Osteocyte (in vitro differentiated cells): ENCODE results near the gene HTR5A. TPM values are rescaled to one million over a fixed set of nuclear protein-coding genes. Genes with fewer than 3 reads are reported as not detected.

Experiments
- DNase-seq: peaks from one replicate; pipeline ENCODE4 v3.0.0; 2021; ENCODE audit warnings: mixed read lengths; ENCODE audit not compliant: unreplicated experiment; ENCODE audit errors: extremely low spot score
- H3K27ac Mint-ChIP-seq: one replicate; pipeline ENCODE4 v1.8.0; 2021; ENCODE audit warnings: mild to moderate bottlenecking, mixed read lengths; ENCODE audit not compliant: unreplicated experiment
- H3K27me3 Mint-ChIP-seq: one replicate; pipeline ENCODE4 v1.8.0; 2021; ENCODE audit warnings: mixed read lengths; ENCODE audit not compliant: unreplicated experiment
- H3K36me3 Mint-ChIP-seq: one replicate; pipeline ENCODE4 v1.8.0; 2021; ENCODE audit warnings: mixed read lengths; ENCODE audit not compliant: unreplicated experiment
- H3K4me1 Mint-ChIP-seq: one replicate; pipeline ENCODE4 v1.8.0; 2021; ENCODE audit warnings: mixed read lengths; ENCODE audit not compliant: unreplicated experiment
- H3K4me3 Mint-ChIP-seq: one replicate; pipeline ENCODE4 v1.8.0; 2021; ENCODE audit warnings: mild to moderate bottlenecking, moderate library complexity, mixed read lengths; ENCODE audit not compliant: unreplicated experiment
- H3K9me3 Mint-ChIP-seq: one replicate; pipeline ENCODE4 v1.8.0; 2021; ENCODE audit warnings: mixed read lengths; ENCODE audit not compliant: unreplicated experiment
- CTCF ChIP-seq: fragments of 200-600 bp; sonication (generic); IDR thresholded peaks from 2 replicates; pipeline ENCODE4 v1.5.0; 2021; ENCODE audit warnings: antibody characterized with exemption, mild to moderate bottlenecking, moderate library complexity
- total RNA-seq: library from RNA; stranded (reverse); gene quantifications from 2 replicates; pipeline ENCODE4 v1.2.1, GENCODE V29; 2021

The HTR5A gene
- total RNA-seq, 1 donor from 2014 or later, result not detected

GRCh38 chr7:155130493-155130892, 60.4 kb downstream of the HTR5A start:
- no peaks in the 10 kb centered on the region for H3K36me3 Mint-ChIP-seq
- H3K9me3 Mint-ChIP-seq, result peaks cover 9% of the 10 kb centered on the region
- no peak overlapping the region for H3K4me3 Mint-ChIP-seq
- DNase-seq, result peak; percentile 75
- H3K27ac Mint-ChIP-seq, result no peak overlapping the region
- no peaks in the 10 kb centered on the region for H3K4me1 Mint-ChIP-seq
- no peak for TF ChIP-seq CTCF
- no peaks in the 10 kb centered on the region for H3K27me3 Mint-ChIP-seq

GRCh38 chr7:155131090-155131489, 61.0 kb downstream of the HTR5A start:
- no peak for TF ChIP-seq CTCF
- H3K9me3 Mint-ChIP-seq, result peaks cover 9% of the 10 kb centered on the region
- DNase-seq, result no peak
- H3K4me3 Mint-ChIP-seq, result no peak overlapping the region
- H3K4me1 Mint-ChIP-seq, result no peaks in the 10 kb centered on the region
- H3K36me3 Mint-ChIP-seq, result no peaks in the 10 kb centered on the region
- H3K27ac Mint-ChIP-seq, result no peak overlapping the region
- no peaks in the 10 kb centered on the region for H3K27me3 Mint-ChIP-seq

GRCh38 chr7:155132431-155132830, 62.3 kb downstream of the HTR5A start:
- no peak for TF ChIP-seq CTCF
- peaks cover 12% of the 10 kb centered on the region for H3K9me3 Mint-ChIP-seq
- no peak overlapping the region for H3K27ac Mint-ChIP-seq
- no peaks in the 10 kb centered on the region for H3K4me1 Mint-ChIP-seq
- no peak for DNase-seq
- no peaks in the 10 kb centered on the region for H3K36me3 Mint-ChIP-seq
- no peaks in the 10 kb centered on the region for H3K27me3 Mint-ChIP-seq
- H3K4me3 Mint-ChIP-seq, result no peak overlapping the region

GRCh38 chr7:155136619-155137243, 66.6 kb downstream of the HTR5A start:
- no peaks in the 10 kb centered on the region for H3K27me3 Mint-ChIP-seq
- no peak for TF ChIP-seq CTCF
- no peak overlapping the region for H3K4me3 Mint-ChIP-seq
- no peak for DNase-seq
- H3K36me3 Mint-ChIP-seq, result no peaks in the 10 kb centered on the region
- H3K9me3 Mint-ChIP-seq, result peaks cover 8% of the 10 kb centered on the region
- H3K4me1 Mint-ChIP-seq, result no peaks in the 10 kb centered on the region
- no peak overlapping the region for H3K27ac Mint-ChIP-seq

Other genes with a start within 250 kb of the HTR5A start
- gene PAXIP1, start 67.2 kb upstream of the HTR5A start, total RNA-seq, result 12.5 and 14.2 TPM in 2 replicates
- gene INSIG1, start 227.6 kb downstream of the HTR5A start, total RNA-seq, result 16.0 and 21.8 TPM in 2 replicates